ENCODE results near the gene WFIKKN2.

WFIKKN2 gene

GRCh38 chr17:50824429-50824828 is 11.0 kb upstream of the WFIKKN2 start:
- Histone ChIP-seq H3K9me3 (ENCODE audit: control insufficient read depth, insufficient read depth, low read depth, low read length) (no peaks in the 10 kb centered on the region), H3K27ac (ENCODE audit: extremely low read depth, low read depth, low read length) (no peak overlapping the region), H3K36me3 (ENCODE audit: control insufficient read depth in 2 of 2, insufficient read depth in 1 of 2, low read length in 2 of 2) (no peaks in the 10 kb centered on the region), H3K4me1 (ENCODE audit: control insufficient read depth, insufficient read depth, low read length) (no peaks in the 10 kb centered on the region), H3K4me3 (ENCODE audit: low read depth, low read length) (no peak overlapping the region)
- ChIA-PET POLR2A (no interaction called here), CTCF (interaction anchor here (0.7 to 2.0 kb wide), 2 partner anchors 37 to 41 kb away, joined by 3 to 11 read pairs; no protein-coding TSS in a partner anchor)
- TF ChIP-seq ZNF776 (tag by site-specific recombination; IDR thresholded peaks at IDR 0.05; ENCODE audit: borderline replicate concordance) (no peak), HOXD13 (CRISPR knock-in tag; IDR thresholded peaks at IDR 0.05; ENCODE audit: borderline replicate concordance) (no peak), ZNF335 (tag by site-specific recombination; conservative IDR thresholded peaks at IDR 0.05) (no peak), ZNF48 (tag by site-specific recombination; IDR thresholded peaks at IDR 0.05) (no peak), ZNF302 (tag by site-specific recombination; IDR thresholded peaks at IDR 0.05; ENCODE audit: low read depth) (no peak), ZNF324 (tag by site-specific recombination; IDR thresholded peaks at IDR 0.05) (no peak), ZSCAN23 (tag by site-specific recombination; IDR thresholded peaks at IDR 0.05) (no peak), MEIS1 (CRISPR knock-in tag; IDR thresholded peaks at IDR 0.05; ENCODE audit: borderline replicate concordance) (no peak), ZNF513 (tag by site-specific recombination; IDR thresholded peaks at IDR 0.05) (no peak), ZNF394 (tag by site-specific recombination; IDR thresholded peaks at IDR 0.05; ENCODE audit: borderline replicate concordance) (no peak), ZNF571 (tag by site-specific recombination; IDR thresholded peaks at IDR 0.05) (no peak)
- TF ChIP-seq, protein P1, sequence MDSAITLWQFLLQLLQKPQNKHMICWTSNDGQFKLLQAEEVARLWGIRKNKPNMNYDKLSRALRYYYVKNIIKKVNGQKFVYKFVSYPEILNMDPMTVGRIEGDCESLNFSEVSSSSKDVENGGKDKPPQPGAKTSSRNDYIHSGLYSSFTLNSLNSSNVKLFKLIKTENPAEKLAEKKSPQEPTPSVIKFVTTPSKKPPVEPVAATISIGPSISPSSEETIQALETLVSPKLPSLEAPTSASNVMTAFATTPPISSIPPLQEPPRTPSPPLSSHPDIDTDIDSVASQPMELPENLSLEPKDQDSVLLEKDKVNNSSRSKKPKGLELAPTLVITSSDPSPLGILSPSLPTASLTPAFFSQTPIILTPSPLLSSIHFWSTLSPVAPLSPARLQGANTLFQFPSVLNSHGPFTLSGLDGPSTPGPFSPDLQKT (IDR thresholded peaks at IDR 0.05; ENCODE audit: borderline replicate concordance, low read depth, low read length): no peak

GRCh38 chr17:50825188-50825587 is 10.2 kb upstream of the WFIKKN2 start:
- Histone ChIP-seq H3K4me3 (ENCODE audit: low read depth, low read length) (no peak overlapping the region), H3K36me3 (ENCODE audit: control insufficient read depth in 2 of 2, insufficient read depth in 1 of 2, low read length in 2 of 2) (no peaks in the 10 kb centered on the region), H3K9me3 (ENCODE audit: control insufficient read depth, insufficient read depth, low read depth, low read length) (no peaks in the 10 kb centered on the region), H3K27ac (ENCODE audit: extremely low read depth, low read depth, low read length) (no peak overlapping the region), H3K4me1 (ENCODE audit: control insufficient read depth, insufficient read depth, low read length) (no peaks in the 10 kb centered on the region)
- CTCF ChIA-PET: interaction anchor here (0.7 to 2.0 kb wide), 2 partner anchors 11 to 42 kb away, joined by 3 to 11 read pairs; no protein-coding TSS in a partner anchor
- POLR2A ChIA-PET: no interaction called here
- TF ChIP-seq ZNF184 (tag by site-specific recombination; IDR thresholded peaks at IDR 0.05) (peak; percentile 94), ZBTB48 (tag by site-specific recombination; IDR thresholded peaks at IDR 0.05) (no peak)

DNA sequence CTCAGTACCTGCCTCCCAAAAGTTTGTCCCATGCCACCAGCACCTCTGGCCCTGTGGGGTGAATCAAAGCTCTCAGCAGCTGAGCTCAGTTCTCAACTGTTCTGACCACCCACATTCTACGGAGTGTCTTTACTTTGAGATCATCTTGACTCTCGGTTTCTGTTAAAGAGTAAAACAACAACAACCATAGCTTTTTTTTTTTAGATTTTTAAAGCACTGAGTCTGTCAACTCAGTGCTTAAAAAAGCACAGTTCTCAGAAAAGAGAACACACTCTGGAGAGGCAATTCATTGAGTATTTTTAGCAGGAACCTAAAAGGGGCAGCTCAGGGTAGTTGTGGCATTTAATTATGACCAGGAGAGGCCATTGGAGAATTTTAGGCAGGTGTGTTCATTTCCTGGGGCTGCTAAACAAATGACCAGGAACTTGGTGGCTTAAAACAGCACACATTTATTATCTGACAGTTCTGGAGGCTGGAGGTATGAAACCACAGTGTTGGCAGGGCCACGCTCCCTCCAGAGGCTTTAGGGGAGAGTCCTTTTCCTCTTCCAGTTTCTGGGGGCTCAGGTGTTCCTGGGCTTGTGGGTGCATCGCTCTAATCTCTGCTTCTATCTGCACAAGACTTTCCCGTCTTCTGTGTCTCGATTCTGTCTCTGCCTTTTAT is 6.7 kb upstream of the WFIKKN2 start:
- ChIA-PET CTCF (interaction anchor here (0.6 to 1.9 kb wide), 10 partner anchors 12 to 679 kb away, joined by 3 to 11 read pairs (median 4); no protein-coding TSS in a partner anchor), POLR2A (interaction anchor here (0.8 to 2.1 kb wide), 2 partner anchors 38 to 61 kb away, joined by 3 to 7 read pairs; partner anchors contain the start of gene TOB1)
- Histone ChIP-seq H3K4me1 (ENCODE audit: control insufficient read depth, insufficient read depth, low read length) (no peaks in the 10 kb centered on the region), H3K9me3 (ENCODE audit: control insufficient read depth, insufficient read depth, low read depth, low read length) (no peaks in the 10 kb centered on the region), H3K4me3 (ENCODE audit: low read depth, low read length) (no peak overlapping the region), H3K36me3 (ENCODE audit: control insufficient read depth in 2 of 2, insufficient read depth in 1 of 2, low read length in 2 of 2) (no peaks in the 10 kb centered on the region), H3K27ac (ENCODE audit: extremely low read depth, low read depth, low read length) (no peak overlapping the region)
- TF ChIP-seq PRDM4 (tag by site-specific recombination; IDR thresholded peaks at IDR 0.05) (no peak), GLIS2 (tag by site-specific recombination; IDR thresholded peaks at IDR 0.05) (no peak), ZNF2 (tag by site-specific recombination; IDR thresholded peaks at IDR 0.05) (no peak), ZNF335 (tag by site-specific recombination; conservative IDR thresholded peaks at IDR 0.05) (no peak), ZNF791 (tag by site-specific recombination; IDR thresholded peaks at IDR 0.05) (no peak), GFI1B (tag by site-specific recombination; IDR thresholded peaks at IDR 0.05) (no peak), ZBTB8A (tag by site-specific recombination; IDR thresholded peaks at IDR 0.05) (no peak), ZBTB20 (tag by site-specific recombination; IDR thresholded peaks at IDR 0.05) (no peak), ZNF148 (tag by site-specific recombination; IDR thresholded peaks at IDR 0.05; ENCODE audit: borderline replicate concordance) (no peak)

Data from HEK293 (cell line).